ENCODE results near the gene WDR83.
A peak's percentile ranks its signal among the peaks of the same experiment; 100 is the strongest.
"Not testable (repeated sequence)": the region's sequence is repeated elsewhere in the genome, so short reads cannot be mapped to it uniquely, and the experiment has no call there.

WDR83 gene

GRCh38 chr19:12666265-12667048 is at the start of gene WDR83, which contains the start of gene MAN2B1:
TSS of gene WDR83 (plus strand) at chr19:12666807. CDS start at chr19:12669791, 2,984 bp downstream.
TSS of gene MAN2B1 (minus strand) at chr19:12666742. CDS start at chr19:12666701, 41 bp downstream.
- peak in 1 of 2 experiments; percentile 10 for DNase-seq

GRCh38 chr19:12617646-12618045 is 49.0 kb upstream of the WDR83 start:
- DNase-seq = no peak

- DNase-seq = not testable (repeated sequence)
These were observed 45.2 kb upstream of the WDR83 start for GRCh38 chr19:12621253-12622024.

GRCh38 chr19:12623361-12624031 is 43.1 kb upstream of the WDR83 start:
- no peak for DNase-seq

GRCh38 chr19:12626958-12627357 is 39.6 kb upstream of the WDR83 start:
- no peak for DNase-seq

- no peak for DNase-seq
These were observed 38.3 kb upstream of the WDR83 start for GRCh38 chr19:12628040-12629022.

- no peak for DNase-seq
These were observed 37.4 kb upstream of the WDR83 start for GRCh38 chr19:12629215-12629614.

- DNase-seq = no peak
These were observed 30.0 kb upstream of the WDR83 start for GRCh38 chr19:12636631-12637030.

- DNase-seq = no peak
These were observed 27.9 kb upstream of the WDR83 start for GRCh38 chr19:12638611-12639182.

GRCh38 chr19:12639901-12640613 is 26.6 kb upstream of the WDR83 start:
- peak in 1 of 2 experiments; percentile 8 for DNase-seq

GRCh38 chr19:12641456-12641855 is 25.2 kb upstream of the WDR83 start:
- no peak for DNase-seq

- DNase-seq = no peak
These were observed 24.1 kb upstream of the WDR83 start for GRCh38 chr19:12642506-12642905.

GRCh38 chr19:12643716-12644115 is 22.9 kb upstream of the WDR83 start:
- not testable (repeated sequence) for DNase-seq

- no peak for DNase-seq
These were observed 20.1 kb upstream of the WDR83 start for GRCh38 chr19:12646551-12646950.

- DNase-seq = no peak
These were observed 19.6 kb upstream of the WDR83 start for GRCh38 chr19:12647047-12647446.

- no peak for DNase-seq
These were observed 19.0 kb upstream of the WDR83 start for GRCh38 chr19:12647490-12648071.

- no peak for DNase-seq
These were observed 18.5 kb upstream of the WDR83 start for GRCh38 chr19:12648088-12648487.

GRCh38 chr19:12649941-12650340 is 16.7 kb upstream of the WDR83 start:
- DNase-seq = no peak

GRCh38 chr19:12652219-12652618 is 14.4 kb upstream of the WDR83 start:
- DNase-seq = no peak

- DNase-seq = no peak
These were observed 11.1 kb upstream of the WDR83 start for GRCh38 chr19:12655546-12655945.
